ENCODE results near the gene CENPX.
"Not testable (repeated sequence)": the region's sequence is repeated elsewhere in the genome, so short reads cannot be mapped to it uniquely, and the experiment has no call there.

Gene CENPX

GRCh38 chr17:82049521-82049971, 26.9 kb upstream of the CENPX start:
- H3K27me3 Mint-ChIP-seq: no peaks in the 10 kb centered on the region
- no peak overlapping the region for H3K4me3 Mint-ChIP-seq

GRCh38 chr17:82049106-82049505, 26.4 kb upstream of the CENPX start:
- Mint-ChIP-seq H3K4me1 (peaks cover 30% of the 10 kb centered on the region), H3K9me3 (no peaks in the 10 kb centered on the region), H3K27ac (no peak overlapping the region), H3K27me3 (no peaks in the 10 kb centered on the region), H3K4me3 (no peak overlapping the region)
- no peak for DNase-seq
- ATAC-seq: no peak

More at GRCh38 chr17:82049521-82049971, 26.9 kb upstream of the CENPX start:
- Mint-ChIP-seq H3K27ac (no peak overlapping the region), H3K9me3 (no peaks in the 10 kb centered on the region), H3K4me1 (peaks cover 33% of the 10 kb centered on the region)
- no peak for DNase-seq
- no peak for ATAC-seq

- DNase-seq (no peak), ATAC-seq (no peak)
- Mint-ChIP-seq H3K4me3 (no peak overlapping the region), H3K27me3 (no peaks in the 10 kb centered on the region), H3K4me1 (peaks cover 24% of the 10 kb centered on the region), H3K27ac (no peak overlapping the region), H3K9me3 (no peaks in the 10 kb centered on the region)
Observed at GRCh38 chr17:82048571-82048971, 25.9 kb upstream of the CENPX start.

- ATAC-seq (no peak), DNase-seq (no peak)
- Mint-ChIP-seq H3K27ac (no peak overlapping the region), H3K4me1 (peaks cover 19% of the 10 kb centered on the region), H3K9me3 (no peaks in the 10 kb centered on the region), H3K4me3 (no peak overlapping the region), H3K27me3 (no peaks in the 10 kb centered on the region)
Observed at GRCh38 chr17:82047914-82048570, 25.4 kb upstream of the CENPX start.

GRCh38 chr17:82047379-82047778, 24.7 kb upstream of the CENPX start:
- no peak for ATAC-seq
- H3K27ac Mint-ChIP-seq: peak overlapping the region in 1 of 2 donors; percentile 38
- H3K27me3 Mint-ChIP-seq: no peaks in the 10 kb centered on the region

GRCh38 chr17:82046903-82047302, 24.2 kb upstream of the CENPX start:
- Mint-ChIP-seq H3K27ac (no peak overlapping the region), H3K4me3 (no peak overlapping the region), H3K27me3 (no peaks in the 10 kb centered on the region), H3K4me1 (peaks cover 14% of the 10 kb centered on the region), H3K9me3 (no peaks in the 10 kb centered on the region)
- DNase-seq (no peak), ATAC-seq (no peak)

More at GRCh38 chr17:82047379-82047778, 24.7 kb upstream of the CENPX start:
- H3K4me1 Mint-ChIP-seq: peaks cover 14% of the 10 kb centered on the region
- H3K4me3 Mint-ChIP-seq: no peak overlapping the region
- DNase-seq: no peak
- H3K9me3 Mint-ChIP-seq: no peaks in the 10 kb centered on the region

- Mint-ChIP-seq H3K4me3 (no peak overlapping the region), H3K27ac (no peak overlapping the region), H3K4me1 (peaks cover 13% of the 10 kb centered on the region), H3K9me3 (no peaks in the 10 kb centered on the region), H3K27me3 (no peaks in the 10 kb centered on the region)
- DNase-seq (no peak), ATAC-seq (no peak)
Observed at GRCh38 chr17:82045936-82046484, 23.3 kb upstream of the CENPX start.

- ATAC-seq (peak; percentile 15), DNase-seq (no peak)
- no peaks in the 10 kb centered on the region for H3K27me3 Mint-ChIP-seq
- no peaks in the 10 kb centered on the region for H3K9me3 Mint-ChIP-seq
- no peak overlapping the region for H3K4me3 Mint-ChIP-seq
- H3K27ac Mint-ChIP-seq: no peak overlapping the region
- H3K4me1 Mint-ChIP-seq: peaks cover 10% of the 10 kb centered on the region
Observed at GRCh38 chr17:82043507-82043906, 20.8 kb upstream of the CENPX start.

GRCh38 chr17:82042649-82043048, 20.0 kb upstream of the CENPX start:
- Mint-ChIP-seq H3K4me3 (no peak overlapping the region), H3K27ac (no peak overlapping the region), H3K9me3 (no peaks in the 10 kb centered on the region), H3K4me1 (peaks cover 16% of the 10 kb centered on the region), H3K27me3 (no peaks in the 10 kb centered on the region)
- peak; percentile 40 for ATAC-seq
- no peak for DNase-seq

- Mint-ChIP-seq H3K27ac (no peak overlapping the region), H3K9me3 (no peaks in the 10 kb centered on the region), H3K27me3 (no peaks in the 10 kb centered on the region), H3K4me1 (peaks cover 23% of the 10 kb centered on the region), H3K4me3 (no peak overlapping the region)
- DNase-seq (no peak), ATAC-seq (no peak)
Observed at GRCh38 chr17:82041144-82041814, 18.6 kb upstream of the CENPX start.

- DNase-seq: no peak
- Mint-ChIP-seq H3K9me3 (no peaks in the 10 kb centered on the region), H3K4me3 (no peak overlapping the region), H3K27me3 (no peaks in the 10 kb centered on the region), H3K4me1 (peaks cover 33% of the 10 kb centered on the region), H3K27ac (no peak overlapping the region)
- ATAC-seq: no peak
Observed at GRCh38 chr17:82039695-82040299, 17.1 kb upstream of the CENPX start.

GRCh38 chr17:82038796-82039409, 16.2 kb upstream of the CENPX start:
- not testable (repeated sequence) for H3K27me3 Mint-ChIP-seq, H3K9me3 Mint-ChIP-seq, DNase-seq, ATAC-seq, H3K27ac Mint-ChIP-seq
- Mint-ChIP-seq H3K4me3 (peak overlapping the region; percentile 24 to 36), H3K4me1 (peaks cover 33% of the 10 kb centered on the region)

GRCh38 chr17:82037889-82038195, 15.2 kb upstream of the CENPX start:
- DNase-seq: no peak
- ATAC-seq: no peak
- peaks cover 33% of the 10 kb centered on the region for H3K4me1 Mint-ChIP-seq
- H3K4me3 Mint-ChIP-seq: peak overlapping the region; percentile 87 to 92
- H3K9me3 Mint-ChIP-seq: no peaks in the 10 kb centered on the region
- H3K27ac Mint-ChIP-seq: peak overlapping the region; percentile 24 to 78
- no peaks in the 10 kb centered on the region for H3K27me3 Mint-ChIP-seq

- peaks cover 33% of the 10 kb centered on the region for H3K4me1 Mint-ChIP-seq
- no peaks in the 10 kb centered on the region for H3K27me3 Mint-ChIP-seq
- ATAC-seq (peak; percentile 95), DNase-seq (peak; percentile 97 to 98)
- H3K27ac Mint-ChIP-seq: peak within 1 kb of the TSS; percentile 78 to 79
- no peaks in the 10 kb centered on the region for H3K9me3 Mint-ChIP-seq
- peak within 1 kb of the TSS; percentile 87 to 92 for H3K4me3 Mint-ChIP-seq
Observed at GRCh38 chr17:82037092-82037888, 14.6 kb upstream of the CENPX start, which contains the start of gene DCXR. TSS of gene DCXR (minus strand) at chr17:82037697. CDS start at chr17:82037682, 15 bp downstream.

- DNase-seq (no peak), ATAC-seq (no peak)
- H3K27ac Mint-ChIP-seq: no peak overlapping the region
- H3K4me3 Mint-ChIP-seq: peak overlapping the region; percentile 87 to 92
- no peaks in the 10 kb centered on the region for H3K27me3 Mint-ChIP-seq
- no peaks in the 10 kb centered on the region for H3K9me3 Mint-ChIP-seq
- H3K4me1 Mint-ChIP-seq: peaks cover 33% of the 10 kb centered on the region
Observed at GRCh38 chr17:82036634-82037091, 14.0 kb upstream of the CENPX start.

All from stimulated activated naive CD8-positive, alpha-beta T cell treated with anti-CD3 and anti-CD28 coated beads, Interleukin-15, amount 100 ng/mL, for 72 hours (primary cell).